ENCODE measurements around the gene PEDS1.

Gene PEDS1

DNA sequence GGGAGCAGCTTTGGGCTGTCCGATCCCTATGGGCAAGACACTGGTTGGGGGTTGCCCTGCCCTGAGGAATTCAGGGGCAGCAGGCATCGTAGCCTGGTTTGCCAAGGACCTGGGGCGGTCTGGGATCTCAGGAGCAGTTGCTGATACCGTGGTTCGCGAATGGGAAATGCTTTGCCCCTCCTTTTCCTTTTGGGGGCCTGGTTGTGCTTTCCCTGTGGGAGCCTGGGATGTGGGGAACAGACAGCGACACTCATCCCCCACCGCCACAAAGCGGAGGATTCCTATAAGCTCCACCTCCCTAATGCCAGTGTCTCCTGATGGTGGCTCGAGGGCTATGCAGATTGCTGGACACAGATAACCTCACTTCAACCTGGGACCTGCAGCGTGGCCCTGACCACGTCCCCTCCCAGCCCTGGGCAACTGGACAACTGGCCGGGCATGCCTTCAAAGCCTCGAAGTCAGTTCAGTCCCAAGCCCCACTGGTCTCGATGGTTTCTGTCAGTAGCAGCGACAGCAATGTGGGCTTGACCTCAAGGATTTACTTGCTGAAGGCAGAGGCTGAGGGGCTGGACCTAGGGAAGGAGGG, 40.4 kb upstream of the PEDS1 start:
- no peak for DNase-seq (ENCODE audit: low spot score)
- in situ Hi-C loops (cut with MboI; ENCODE audit: low sequenced_read_pairs, unreplicated experiment) = no loop called here
- TF ChIP-seq, protein P1, sequence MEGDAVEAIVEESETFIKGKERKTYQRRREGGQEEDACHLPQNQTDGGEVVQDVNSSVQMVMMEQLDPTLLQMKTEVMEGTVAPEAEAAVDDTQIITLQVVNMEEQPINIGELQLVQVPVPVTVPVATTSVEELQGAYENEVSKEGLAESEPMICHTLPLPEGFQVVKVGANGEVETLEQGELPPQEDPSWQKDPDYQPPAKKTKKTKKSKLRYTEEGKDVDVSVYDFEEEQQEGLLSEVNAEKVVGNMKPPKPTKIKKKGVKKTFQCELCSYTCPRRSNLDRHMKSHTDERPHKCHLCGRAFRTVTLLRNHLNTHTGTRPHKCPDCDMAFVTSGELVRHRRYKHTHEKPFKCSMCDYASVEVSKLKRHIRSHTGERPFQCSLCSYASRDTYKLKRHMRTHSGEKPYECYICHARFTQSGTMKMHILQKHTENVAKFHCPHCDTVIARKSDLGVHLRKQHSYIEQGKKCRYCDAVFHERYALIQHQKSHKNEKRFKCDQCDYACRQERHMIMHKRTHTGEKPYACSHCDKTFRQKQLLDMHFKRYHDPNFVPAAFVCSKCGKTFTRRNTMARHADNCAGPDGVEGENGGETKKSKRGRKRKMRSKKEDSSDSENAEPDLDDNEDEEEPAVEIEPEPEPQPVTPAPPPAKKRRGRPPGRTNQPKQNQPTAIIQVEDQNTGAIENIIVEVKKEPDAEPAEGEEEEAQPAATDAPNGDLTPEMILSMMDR (IDR thresholded peaks at IDR 0.05; ENCODE audit: borderline replicate concordance, control extremely low read depth, extremely low read depth, insufficient read depth, missing control alignments) = no peak

DNA sequence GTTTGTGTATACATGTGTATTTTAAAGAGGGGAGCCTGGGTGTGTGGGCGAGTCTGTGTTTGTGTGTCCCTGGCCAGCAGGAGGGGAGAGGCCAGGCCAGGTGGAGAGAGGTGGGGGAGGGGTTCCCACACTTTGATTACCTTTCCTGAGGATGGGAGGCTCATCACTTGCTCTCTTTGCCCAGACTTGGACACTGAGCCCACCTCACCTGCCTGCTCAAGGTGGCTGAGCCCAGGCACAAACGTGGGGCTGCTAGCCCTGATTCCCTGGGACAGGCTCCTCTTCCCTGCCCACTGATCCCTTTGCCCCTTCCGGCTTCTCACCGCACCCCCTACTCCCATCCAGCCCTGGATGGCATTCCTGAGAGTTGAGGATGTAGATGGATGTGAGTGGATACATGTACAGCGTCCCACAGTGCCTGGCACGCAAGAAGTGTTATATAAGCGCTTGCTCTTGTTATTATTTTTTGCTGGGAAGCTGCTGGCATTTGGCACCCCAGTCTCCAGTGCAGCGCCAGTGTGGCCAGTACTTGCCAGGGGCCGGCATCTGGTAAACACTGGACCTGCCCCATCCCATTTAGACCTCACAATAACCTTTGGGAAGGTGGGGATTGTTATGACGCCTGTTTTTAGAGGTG, 39.8 kb upstream of the PEDS1 start:
- in situ Hi-C loops (cut with MboI; ENCODE audit: low sequenced_read_pairs, unreplicated experiment) = no loop called here
- TF ChIP-seq, protein P1 (IDR thresholded peaks at IDR 0.05; ENCODE audit: borderline replicate concordance, control extremely low read depth, extremely low read depth, insufficient read depth, missing control alignments) = no peak
- DNase-seq (ENCODE audit: low spot score) = no peak

DNA sequence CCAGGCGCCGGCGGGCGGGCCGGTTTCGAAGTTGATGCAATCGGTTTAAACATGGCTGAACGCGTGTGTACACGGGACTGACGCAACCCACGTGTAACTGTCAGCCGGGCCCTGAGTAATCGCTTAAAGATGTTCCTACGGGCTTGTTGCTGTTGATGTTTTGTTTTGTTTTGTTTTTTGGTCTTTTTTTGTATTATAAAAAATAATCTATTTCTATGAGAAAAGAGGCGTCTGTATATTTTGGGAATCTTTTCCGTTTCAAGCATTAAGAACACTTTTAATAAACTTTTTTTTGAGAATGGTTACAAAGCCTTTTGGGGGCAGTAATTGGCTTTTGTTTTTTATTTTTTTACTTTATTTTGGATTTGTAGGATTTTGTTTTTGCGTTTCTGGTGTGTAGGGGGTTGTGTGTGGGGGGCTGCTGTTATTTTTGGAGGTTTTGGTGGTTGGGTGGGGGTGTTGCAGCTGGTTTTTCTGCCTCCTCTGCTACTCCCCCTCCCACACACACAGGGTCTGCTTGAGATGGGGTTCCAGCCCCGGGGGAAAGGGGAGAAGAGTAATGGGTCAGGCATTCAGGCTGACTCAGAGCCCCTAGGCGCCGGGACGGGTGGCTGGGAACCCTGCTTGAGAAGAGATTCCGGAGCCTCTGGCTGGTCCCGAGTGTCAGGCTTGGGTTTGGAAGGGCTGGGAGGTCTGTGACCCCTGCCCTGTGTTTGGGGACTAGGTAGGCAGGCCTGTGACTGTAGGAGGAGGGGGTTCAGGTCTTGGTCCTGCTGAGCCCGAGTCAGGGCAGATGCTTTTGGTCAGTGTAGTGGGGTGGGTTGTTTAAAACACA, 39.1 kb upstream of the PEDS1 start:
- in situ Hi-C loops (cut with MboI; ENCODE audit: low sequenced_read_pairs, unreplicated experiment) = no loop called here
- peak; percentile 88 for DNase-seq (ENCODE audit: low spot score)
- TF ChIP-seq, protein P1 (IDR thresholded peaks at IDR 0.05; ENCODE audit: borderline replicate concordance, control extremely low read depth, extremely low read depth, insufficient read depth, missing control alignments) = no peak

DNA sequence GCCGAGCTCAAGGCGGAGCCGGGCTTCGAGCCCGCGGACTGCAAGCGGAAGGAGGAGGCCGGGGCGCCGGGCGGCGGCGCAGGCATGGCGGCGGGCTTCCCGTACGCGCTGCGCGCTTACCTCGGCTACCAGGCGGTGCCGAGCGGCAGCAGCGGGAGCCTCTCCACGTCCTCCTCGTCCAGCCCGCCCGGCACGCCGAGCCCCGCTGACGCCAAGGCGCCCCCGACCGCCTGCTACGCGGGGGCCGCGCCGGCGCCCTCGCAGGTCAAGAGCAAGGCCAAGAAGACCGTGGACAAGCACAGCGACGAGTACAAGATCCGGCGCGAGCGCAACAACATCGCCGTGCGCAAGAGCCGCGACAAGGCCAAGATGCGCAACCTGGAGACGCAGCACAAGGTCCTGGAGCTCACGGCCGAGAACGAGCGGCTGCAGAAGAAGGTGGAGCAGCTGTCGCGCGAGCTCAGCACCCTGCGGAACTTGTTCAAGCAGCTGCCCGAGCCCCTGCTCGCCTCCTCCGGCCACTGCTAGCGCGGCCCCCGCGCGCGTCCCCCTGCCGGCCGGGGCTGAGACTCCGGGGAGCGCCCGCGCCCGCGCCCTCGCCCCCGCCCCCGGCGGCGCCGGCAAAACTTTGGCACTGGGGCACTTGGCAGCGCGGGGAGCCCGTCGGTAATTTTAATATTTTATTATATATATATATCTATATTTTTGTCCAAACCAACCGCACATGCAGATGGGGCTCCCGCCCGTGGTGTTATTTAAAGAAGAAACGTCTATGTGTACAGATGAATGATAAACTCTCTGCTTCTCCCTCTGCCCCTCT, 38.2 kb upstream of the PEDS1 start:
- in situ Hi-C loops (cut with MboI; ENCODE audit: low sequenced_read_pairs, unreplicated experiment) = no loop called here

DNA sequence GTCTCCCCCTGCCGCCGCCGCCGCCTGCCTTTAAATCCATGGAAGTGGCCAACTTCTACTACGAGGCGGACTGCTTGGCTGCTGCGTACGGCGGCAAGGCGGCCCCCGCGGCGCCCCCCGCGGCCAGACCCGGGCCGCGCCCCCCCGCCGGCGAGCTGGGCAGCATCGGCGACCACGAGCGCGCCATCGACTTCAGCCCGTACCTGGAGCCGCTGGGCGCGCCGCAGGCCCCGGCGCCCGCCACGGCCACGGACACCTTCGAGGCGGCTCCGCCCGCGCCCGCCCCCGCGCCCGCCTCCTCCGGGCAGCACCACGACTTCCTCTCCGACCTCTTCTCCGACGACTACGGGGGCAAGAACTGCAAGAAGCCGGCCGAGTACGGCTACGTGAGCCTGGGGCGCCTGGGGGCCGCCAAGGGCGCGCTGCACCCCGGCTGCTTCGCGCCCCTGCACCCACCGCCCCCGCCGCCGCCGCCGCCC, 37.6 kb upstream of the PEDS1 start:
- in situ Hi-C loops (cut with MboI; ENCODE audit: low sequenced_read_pairs, unreplicated experiment) = no loop called here
- peak; percentile 60 for DNase-seq (ENCODE audit: low spot score)
- TF ChIP-seq, protein P1 (IDR thresholded peaks at IDR 0.05; ENCODE audit: borderline replicate concordance, control extremely low read depth, extremely low read depth, insufficient read depth, missing control alignments) = no peak

More for the DNA sequence above, 38.2 kb upstream of the PEDS1 start:
- TF ChIP-seq, protein P1 (IDR thresholded peaks at IDR 0.05; ENCODE audit: borderline replicate concordance, control extremely low read depth, extremely low read depth, insufficient read depth, missing control alignments) = peak; percentile 31
- peak; percentile 76 for DNase-seq (ENCODE audit: low spot score)
